Aorta (tissue), 5 donors: ENCODE results near the gene PPM1B. TPM values are rescaled to one million over a fixed set of nuclear protein-coding genes. Genes with fewer than 3 reads are reported as not detected.

ENCODE experiments used
- ATAC-seq: fragments of 200-7000 bp; cut with Tn5 transposase; one replicate; pipeline ENCODE4 v1.9.1; 2022; ENCODE audit warnings: moderate library complexity; ENCODE audit not compliant: low FRiP score
- DNase-seq, 2 donors: peaks; one replicate each; pipeline ENCODE4 v3.0.0-alpha.2; 2020
- H3K27ac ChIP-seq, 2 donors: one replicate each; pipeline ENCODE4 v1.5.1; 2013; ENCODE audit warnings: low read length in 2 of 2, mild to moderate bottlenecking in 2 of 2, moderate library complexity in 2 of 2, control low read depth in 1 of 2, inconsistent platforms in 1 of 2, low read depth in 1 of 2
- H3K27me3 ChIP-seq, 2 donors: one replicate each; pipeline ENCODE4 v1.6.1; 2013; ENCODE audit warnings: control low read depth in 1 of 2, low read length in 1 of 2, mild to moderate bottlenecking in 1 of 2, moderate library complexity in 1 of 2; ENCODE audit not compliant: insufficient read depth in 2 of 2, control insufficient read depth in 1 of 2
- H3K36me3 ChIP-seq, 2 donors: one replicate each; pipeline ENCODE4 v1.6.1; 2013; ENCODE audit warnings: control low read depth in 1 of 2, low read length in 1 of 2, mild to moderate bottlenecking in 1 of 2; ENCODE audit not compliant: insufficient read depth in 2 of 2, control insufficient read depth in 1 of 2
- H3K4me1 ChIP-seq, 2 donors: one replicate each; pipeline ENCODE4 v1.6.1; 2013; ENCODE audit warnings: low read length in 2 of 2, control low read depth in 1 of 2, mild to moderate bottlenecking in 1 of 2, moderate library complexity in 1 of 2; ENCODE audit not compliant: insufficient read depth in 2 of 2, control insufficient read depth in 1 of 2
- H3K4me3 ChIP-seq, 2 donors: one replicate each; pipeline ENCODE4 v1.5.1; 2013; ENCODE audit warnings: low read length in 2 of 2, control low read depth in 1 of 2, mild to moderate bottlenecking in 1 of 2
- H3K9me3 ChIP-seq: one replicate; pipeline ENCODE4 v1.6.1; 2013; ENCODE audit warnings: mild to moderate bottlenecking, low read length; ENCODE audit not compliant: control insufficient read depth
- WGBS, 2 donors: extraction: QIAGEN DNeasy Blood & Tissue Kit; methylation state at CpG; one replicate each; pipeline ENCODE4 v1.1.7; 2013; 5-methylcytosine and 5-hydroxymethylcytosine counted together
- intact Hi-C, 2 donors: fragments of 100-400 bp; cut with DNase I; formaldehyde crosslinking; loops; one replicate each; pipeline versions ENCODE4 v1.14.2 to v1.15.0; 2022
- polyA plus RNA-seq, 2 donors: library from polyadenylated mRNA; stranded (reverse); fragments of 200-250 nt; gene quantifications; one replicate each; pipeline ENCODE4 v1.2.3, GENCODE V29; 2013
- total RNA-seq, 2 donors: library from RNA; stranded (reverse); fragmentation: NEBNext Ultra II Directional; extraction: Animal tissue kit (Norgen Biotek cat#: 25700); gene quantifications; one replicate each; pipeline ENCODE4 v1.2.1, GENCODE V29; 2021
- donor health status: healthy with polysubstance abuse.
- donor health status: Bipolar disorder and iron deficiency.
- donor health status: DM: no; HTN: no; CAD: no.
- donor health status: DM: no; HTN: no; CAD: no.
- donor health status: DM: yes; HTN: yes; CAD: no.

PPM1B gene
- total and polyA plus RNA-seq, 4 donors = 42.1 to 75.6 (median 50.3) TPM

GRCh38 chr2:44184106-44184505 is 15.4 kb downstream of the PPM1B start:
- no peak overlapping the region for H3K27ac ChIP-seq
- H3K4me3 ChIP-seq = no peak overlapping the region
- DNase-seq (no peak), ATAC-seq (no peak)
- no peaks in the 10 kb centered on the region for H3K9me3 ChIP-seq
- WGBS, 2 donors = 84 to 85% methylated on average over 3 of the region's 3 CpGs
- peaks cover 4 to 9% of the 10 kb centered on the region in 2 donors for H3K4me1 ChIP-seq
- peaks cover 0 to 3% of the 10 kb centered on the region in 2 donors for H3K36me3 ChIP-seq
- intact Hi-C loops = no loop called here
- H3K27me3 ChIP-seq = no peaks in the 10 kb centered on the region

- Histone ChIP-seq H3K27me3 (no peaks in the 10 kb centered on the region), H3K36me3 (no peaks in the 10 kb centered on the region), H3K9me3 (no peaks in the 10 kb centered on the region), H3K27ac (no peak overlapping the region), H3K4me3 (no peak overlapping the region), H3K4me1 (peaks cover 2 to 9% of the 10 kb centered on the region in 2 donors)
- no peak for DNase-seq
- intact Hi-C loops = no loop called here
- ATAC-seq = no peak
Observed at GRCh38 chr2:44186810-44187209, 18.1 kb downstream of the PPM1B start.

- Histone ChIP-seq H3K9me3 (no peaks in the 10 kb centered on the region), H3K27ac (no peak overlapping the region), H3K36me3 (no peaks in the 10 kb centered on the region), H3K4me1 (peaks cover 2 to 9% of the 10 kb centered on the region in 2 donors), H3K27me3 (no peaks in the 10 kb centered on the region), H3K4me3 (no peak overlapping the region)
- WGBS, 2 donors = 95% methylated on average over 4 of the region's 4 CpGs
- no peak for DNase-seq
- no peak for ATAC-seq
- intact Hi-C loops = no loop called here
Observed at GRCh38 chr2:44187251-44187650, 18.6 kb downstream of the PPM1B start.

- H3K4me1 ChIP-seq = peaks cover 0 to 4% of the 10 kb centered on the region in 2 donors
- H3K36me3 ChIP-seq = no peaks in the 10 kb centered on the region
- DNase-seq (no peak), ATAC-seq (no peak)
- H3K4me3 ChIP-seq = no peak overlapping the region
- no peak overlapping the region for H3K27ac ChIP-seq
- WGBS, 2 donors = 78 to 84% methylated on average over 3 of the region's 3 CpGs
- no peaks in the 10 kb centered on the region for H3K27me3 ChIP-seq
- H3K9me3 ChIP-seq = no peaks in the 10 kb centered on the region
- intact Hi-C loops = no loop called here
Observed at GRCh38 chr2:44188696-44189095, 20.0 kb downstream of the PPM1B start.

GRCh38 chr2:44189104-44189503 is 20.4 kb downstream of the PPM1B start:
- H3K9me3 ChIP-seq = no peaks in the 10 kb centered on the region
- H3K4me3 ChIP-seq = no peak overlapping the region
- ATAC-seq (no peak), DNase-seq (no peak)
- 94% methylated on average over 4 of the region's 4 CpGs for WGBS, 2 donors
- peaks cover 0 to 4% of the 10 kb centered on the region in 2 donors for H3K4me1 ChIP-seq
- no peaks in the 10 kb centered on the region for H3K36me3 ChIP-seq
- intact Hi-C loops = no loop called here
- no peaks in the 10 kb centered on the region for H3K27me3 ChIP-seq
- H3K27ac ChIP-seq = no peak overlapping the region

- Histone ChIP-seq H3K27ac (no peak overlapping the region), H3K4me3 (no peak overlapping the region), H3K4me1 (peaks cover 0 to 2% of the 10 kb centered on the region in 2 donors), H3K9me3 (no peaks in the 10 kb centered on the region), H3K36me3 (no peaks in the 10 kb centered on the region), H3K27me3 (no peaks in the 10 kb centered on the region)
- intact Hi-C loops = no loop called here
- DNase-seq (no peak), ATAC-seq (no peak)
- 82 to 87% methylated on average over 3 of the region's 3 CpGs for WGBS, 2 donors
Observed at GRCh38 chr2:44190526-44190925, 21.9 kb downstream of the PPM1B start.

- DNase-seq = no peak
- H3K9me3 ChIP-seq = no peaks in the 10 kb centered on the region
- H3K27me3 ChIP-seq = no peaks in the 10 kb centered on the region
- no peak overlapping the region for H3K27ac ChIP-seq
- peaks cover 0 to 2% of the 10 kb centered on the region in 2 donors for H3K4me1 ChIP-seq
- H3K4me3 ChIP-seq = no peak overlapping the region
- intact Hi-C loops = no loop called here
- peaks cover 0 to 2% of the 10 kb centered on the region in 2 donors for H3K36me3 ChIP-seq
- ATAC-seq = no peak
Observed at GRCh38 chr2:44191739-44192138, 23.1 kb downstream of the PPM1B start.

GRCh38 chr2:44192646-44193045 is 24.0 kb downstream of the PPM1B start:
- WGBS, 2 donors = 96 to 97% methylated on average over 1 of the region's 1 CpG
- peaks cover 0 to 2% of the 10 kb centered on the region in 2 donors for H3K4me1 ChIP-seq
- ATAC-seq (no peak), DNase-seq (no peak)
- H3K9me3 ChIP-seq = no peaks in the 10 kb centered on the region
- H3K4me3 ChIP-seq = no peak overlapping the region
- intact Hi-C loops = no loop called here
- H3K27ac ChIP-seq = no peak overlapping the region
- H3K27me3 ChIP-seq = no peaks in the 10 kb centered on the region
- peaks cover 0 to 2% of the 10 kb centered on the region in 2 donors for H3K36me3 ChIP-seq

GRCh38 chr2:44195714-44196113 is 27.0 kb downstream of the PPM1B start:
- WGBS, 2 donors = 90 to 95% methylated on average over 2 of the region's 2 CpGs
- intact Hi-C loops = no loop called here
- no peak for ATAC-seq
- no peak overlapping the region for H3K27ac ChIP-seq
- H3K9me3 ChIP-seq = no peaks in the 10 kb centered on the region
- H3K4me1 ChIP-seq = peaks cover 0 to 2% of the 10 kb centered on the region in 2 donors
- H3K27me3 ChIP-seq = no peaks in the 10 kb centered on the region
- no peak for DNase-seq
- H3K4me3 ChIP-seq = no peak overlapping the region
- peaks cover 0 to 2% of the 10 kb centered on the region in 2 donors for H3K36me3 ChIP-seq
